NCI-H1048 (cell line): ENCODE results near the gene SMIM38.

ENCODE experiments used
- DNase-seq: peaks from one replicate; lab custom pipeline; 2025; lab: John Stamatoyannopoulos, UW

The SMIM38 gene

DNA sequence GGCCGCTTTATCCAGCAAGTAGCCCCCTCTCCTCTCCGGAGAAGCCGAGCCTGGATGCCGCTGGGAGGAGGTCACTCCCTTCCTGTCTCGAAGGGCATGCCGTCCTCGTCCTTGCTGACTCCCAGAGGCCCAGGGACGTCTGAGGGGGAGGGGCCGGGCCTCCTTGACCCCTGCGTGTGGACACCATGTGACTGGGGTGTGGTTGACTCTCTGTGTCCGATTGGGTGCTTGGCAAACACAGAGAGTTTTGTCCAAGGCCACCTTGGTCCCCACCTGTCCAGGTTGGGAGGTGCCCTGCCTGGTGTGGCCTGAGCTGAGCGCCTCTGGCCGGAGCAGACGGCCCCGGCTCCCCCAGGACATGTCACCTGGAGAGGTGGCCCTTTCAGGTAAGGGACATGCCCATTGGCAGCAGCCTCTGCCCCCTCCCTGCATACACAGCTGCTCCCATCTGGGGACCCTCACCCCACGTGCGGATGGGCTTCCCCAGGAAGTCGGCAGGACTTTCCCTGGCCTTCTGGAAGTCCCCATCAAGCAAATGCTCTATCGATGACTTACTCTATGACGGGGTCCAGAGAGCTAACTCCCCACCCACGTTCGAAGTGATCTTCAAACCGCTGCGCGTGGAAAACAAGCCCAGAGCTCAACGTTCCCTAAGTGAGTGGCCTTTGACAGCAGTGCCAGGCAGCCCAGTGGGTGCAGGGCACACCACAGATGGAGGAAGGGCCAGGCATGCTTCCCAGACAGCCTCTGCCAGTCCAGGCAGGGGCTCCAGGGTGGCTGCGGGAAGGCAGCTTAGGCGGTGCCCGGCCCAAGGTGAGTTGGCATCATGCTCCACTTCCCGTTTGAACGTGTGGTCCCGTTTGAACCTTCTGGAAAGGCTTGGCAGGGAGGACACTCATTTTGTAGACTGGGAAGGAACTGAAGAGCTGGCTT, at the start of gene SMIM38:
Gene SMIM38 (plus strand): TSS at position 634 of the 933 bp plus-strand sequence. CDS start 1,912 bp downstream, outside the sequence.
- DNase-seq: no peak

DNA sequence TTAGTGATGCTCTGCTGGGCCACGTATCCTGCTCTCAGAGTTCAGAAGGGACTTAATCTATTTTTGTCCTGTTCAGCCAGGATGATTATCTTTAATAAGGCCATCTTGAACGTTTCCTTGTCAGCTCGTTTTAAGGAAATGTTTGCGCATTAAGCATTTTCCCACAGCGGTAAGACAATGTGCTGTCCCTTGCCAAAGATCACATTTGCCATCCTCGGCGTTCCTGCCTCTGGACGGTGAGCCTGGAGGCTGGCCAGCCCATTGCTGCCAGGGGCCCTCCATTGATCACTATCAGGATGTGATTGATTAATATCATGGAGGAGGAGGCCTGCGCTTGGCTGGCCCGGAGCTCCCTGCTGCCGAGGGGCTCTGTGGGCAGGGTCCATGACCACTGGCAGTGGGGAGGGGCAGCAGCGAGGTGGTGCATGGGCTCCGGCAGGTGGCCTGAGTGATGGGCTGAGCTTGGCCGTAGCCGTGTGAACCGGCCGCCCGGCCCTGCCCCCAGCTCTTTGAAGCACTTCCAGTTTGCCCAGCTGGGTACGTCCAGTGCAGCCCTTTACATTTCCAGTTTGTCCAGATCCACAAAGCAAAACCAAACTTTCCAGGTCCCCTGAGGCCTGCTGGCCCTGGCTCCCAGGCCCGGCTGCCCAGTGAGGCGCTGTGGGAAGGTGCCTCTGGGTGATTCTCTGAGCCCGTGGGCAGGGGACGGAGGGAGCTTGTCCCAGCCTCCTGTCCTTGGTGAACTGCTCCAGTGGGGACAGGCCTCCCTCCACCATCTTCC, 49.5 kb upstream of the SMIM38 start:
- no peak for DNase-seq

GRCh38 chr11:69107413-69107812, 48.3 kb upstream of the SMIM38 start:
- no peak for DNase-seq

- no peak for DNase-seq
Observed at GRCh38 chr11:69108030-69108429, 47.7 kb upstream of the SMIM38 start.

DNA sequence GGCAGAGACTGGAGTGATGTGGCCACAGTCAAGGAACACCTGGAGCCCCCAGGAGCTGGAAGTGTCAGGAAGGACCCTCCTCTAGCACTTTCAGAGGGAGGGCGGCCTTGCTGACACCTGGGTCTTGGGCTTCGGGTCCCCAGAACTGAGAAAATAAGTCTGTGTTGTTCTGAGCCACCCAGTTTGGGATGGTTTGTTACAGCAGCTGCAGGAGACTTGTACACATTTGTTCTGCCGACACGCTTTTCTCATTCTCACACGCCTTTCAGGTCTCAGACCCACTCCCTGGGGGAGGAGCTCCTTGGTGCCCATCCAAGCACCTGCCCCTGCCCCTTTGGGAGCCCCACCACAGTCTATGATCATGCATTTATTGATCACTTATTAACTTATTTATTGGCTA, 47.2 kb upstream of the SMIM38 start:
- DNase-seq: no peak

DNA sequence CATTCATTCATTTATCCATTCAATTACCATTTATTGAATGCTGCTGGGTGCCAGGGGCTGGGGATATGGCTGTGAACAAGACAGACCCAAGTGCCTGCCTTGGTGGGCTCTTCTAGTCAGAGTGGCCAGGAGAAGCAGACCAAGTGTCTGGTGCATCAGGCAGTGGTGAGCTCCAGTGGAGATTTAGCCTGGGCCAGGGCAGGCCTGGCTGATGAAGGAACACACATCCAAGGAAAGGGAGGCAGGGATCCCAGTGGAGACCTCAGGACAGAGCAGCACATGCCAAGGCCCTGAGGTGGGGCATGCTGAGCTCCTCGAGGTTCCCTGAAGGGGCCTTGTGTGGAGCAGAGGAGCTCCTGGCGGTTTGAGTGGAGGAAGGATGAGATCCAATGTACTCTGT, 46.6 kb upstream of the SMIM38 start:
- DNase-seq: no peak

DNA sequence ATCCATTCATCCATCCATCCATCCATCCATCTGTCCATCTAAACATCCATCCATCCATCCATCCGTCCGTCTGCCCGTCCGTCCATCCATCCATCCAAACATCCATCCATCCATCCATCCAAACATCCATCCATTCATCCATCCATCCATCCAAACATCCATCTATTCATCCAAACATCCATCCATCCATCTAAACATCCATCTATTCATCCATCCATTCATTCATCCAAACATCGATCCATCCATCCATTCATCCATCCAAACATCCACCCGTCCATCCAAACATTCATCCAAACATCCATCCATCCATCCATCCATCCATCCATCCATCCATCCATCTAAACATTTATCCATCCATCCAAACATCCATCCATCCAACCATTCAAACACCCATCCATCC, 45.3 kb upstream of the SMIM38 start:
- no peak for DNase-seq

- no peak for DNase-seq
Observed at GRCh38 chr11:69111624-69112542, 43.9 kb upstream of the SMIM38 start.

DNA sequence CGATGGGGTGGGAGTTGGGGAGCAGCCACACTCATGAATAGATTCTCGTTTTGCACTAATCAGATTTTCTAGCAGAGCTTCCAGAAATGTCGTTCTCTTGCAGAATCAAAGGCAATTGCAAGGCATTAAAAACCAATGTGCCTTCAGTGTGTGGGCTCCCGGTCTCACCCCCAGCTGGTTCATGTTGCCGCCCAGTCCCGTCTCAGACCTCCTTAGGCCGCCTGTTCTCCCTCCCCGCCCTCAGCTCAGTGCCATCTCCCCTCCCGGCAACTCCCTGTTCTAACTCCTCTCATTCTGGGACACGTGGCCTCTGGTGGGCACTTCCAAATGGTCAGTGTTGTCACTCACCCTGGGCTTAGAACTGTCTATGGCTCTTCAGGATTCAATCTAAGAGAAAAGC, 42.5 kb upstream of the SMIM38 start:
- DNase-seq: no peak

DNA sequence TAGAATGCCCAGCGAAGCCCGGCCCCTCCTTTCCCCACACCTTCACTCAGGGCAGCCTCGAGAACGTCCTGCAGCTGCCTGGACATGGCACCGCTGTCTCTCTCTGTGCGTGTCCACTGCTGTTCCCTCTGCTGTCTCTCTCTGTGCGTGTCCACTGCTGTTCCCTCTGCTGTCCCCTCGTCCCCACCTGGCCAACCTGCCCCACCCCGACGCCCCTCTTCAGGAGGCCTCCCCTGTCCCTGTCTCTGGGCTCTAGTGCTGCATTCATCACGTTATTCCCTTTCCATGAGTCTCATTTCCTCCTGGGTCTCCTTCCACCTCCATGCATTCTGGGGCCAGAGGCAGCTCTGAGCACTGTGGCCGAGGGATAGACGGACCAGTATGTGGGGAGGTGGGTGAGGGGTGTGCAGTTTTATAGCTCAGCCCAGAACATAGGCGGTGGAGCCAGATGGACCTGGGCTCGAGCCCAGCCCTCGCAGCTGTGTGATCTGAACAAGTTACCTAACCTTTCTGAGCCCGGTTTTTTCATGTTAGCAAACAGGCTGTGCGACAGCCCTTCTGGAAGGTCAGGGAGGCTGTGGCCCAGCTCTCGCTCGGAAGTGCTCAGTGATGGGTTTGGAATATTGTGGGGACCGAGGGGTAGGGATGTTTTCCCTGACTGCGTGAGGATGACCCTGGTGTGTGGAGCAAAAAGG, 41.9 kb upstream of the SMIM38 start:
- DNase-seq: no peak

- no peak for DNase-seq
Observed at GRCh38 chr11:69114362-69114761, 41.4 kb upstream of the SMIM38 start.

DNA sequence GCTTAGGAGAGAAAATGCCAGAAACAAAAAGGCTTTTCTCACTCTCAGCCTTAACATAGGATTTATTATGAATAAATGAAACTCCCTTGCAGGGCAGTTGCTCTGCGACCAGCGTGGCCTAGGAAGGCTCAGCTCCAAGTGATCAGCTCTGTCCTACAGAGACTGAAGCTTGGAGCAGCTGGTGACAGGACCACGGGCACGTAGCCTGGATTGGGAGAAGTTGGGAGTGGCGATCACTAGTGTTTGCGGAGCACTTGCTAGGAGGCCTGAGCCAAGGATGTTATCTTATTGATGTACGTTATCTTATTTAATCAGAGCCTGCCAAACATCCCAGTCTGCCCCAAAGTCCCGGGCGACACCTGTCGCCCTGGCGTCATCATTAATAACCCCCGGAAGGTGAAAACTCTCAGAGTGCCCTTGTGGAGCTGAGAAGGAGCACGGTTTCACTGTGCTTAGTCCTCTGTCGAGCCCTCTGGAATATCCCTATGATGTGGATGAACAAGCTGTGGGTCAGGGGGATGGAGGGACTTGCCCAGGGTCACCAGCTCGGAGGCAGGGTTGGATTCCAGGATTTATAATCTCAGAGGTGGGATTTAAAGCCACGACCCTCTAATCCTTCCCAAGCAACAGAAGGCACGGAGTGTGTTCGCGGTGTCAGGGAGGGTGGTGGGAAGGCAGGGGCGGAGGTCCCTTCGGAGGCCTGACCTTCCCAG, 40.8 kb upstream of the SMIM38 start:
- DNase-seq: no peak

GRCh38 chr11:69115586-69116560, 39.9 kb upstream of the SMIM38 start:
- no peak for DNase-seq

DNA sequence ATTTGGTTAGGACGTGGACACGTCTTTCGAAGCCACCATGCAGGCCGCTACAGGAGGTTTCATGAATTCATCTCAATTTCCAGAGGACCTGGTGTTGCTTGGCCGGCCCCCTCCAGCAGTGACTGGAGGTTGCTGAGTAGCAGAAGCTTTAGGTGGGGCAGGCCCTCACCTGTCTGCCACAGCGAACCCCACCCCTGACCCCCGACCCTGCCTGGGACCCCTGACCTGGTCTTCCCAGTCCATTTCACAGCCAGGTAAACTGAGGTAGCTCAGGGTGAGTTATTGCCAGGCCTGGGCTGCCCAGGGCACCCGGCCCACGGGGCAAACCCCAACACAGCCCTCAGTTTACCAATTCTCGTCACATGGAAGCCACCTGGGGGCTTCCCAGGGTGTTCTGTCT, 39.1 kb upstream of the SMIM38 start:
- DNase-seq: no peak

DNA sequence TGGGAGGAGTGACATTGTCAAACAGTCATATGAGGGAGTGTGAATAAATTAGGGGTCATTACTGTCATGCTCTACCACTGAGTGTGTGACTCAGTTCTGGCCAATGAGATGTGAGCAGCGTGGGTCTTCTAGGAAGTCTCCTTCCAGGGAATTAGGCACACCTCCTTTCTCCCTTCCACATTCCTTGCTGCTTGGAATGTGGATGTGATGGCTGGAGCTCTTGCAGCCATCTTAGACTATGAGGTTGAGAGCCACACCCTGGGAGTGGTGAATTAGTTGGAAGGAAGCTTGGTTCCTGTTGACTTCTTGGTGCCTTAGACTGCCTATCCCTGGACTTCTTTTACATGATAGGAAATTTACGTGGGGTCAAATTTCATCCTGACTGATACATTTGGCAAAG, 36.5 kb upstream of the SMIM38 start:
- DNase-seq: no peak

- no peak for DNase-seq
Observed at GRCh38 chr11:69120096-69120875, 35.4 kb upstream of the SMIM38 start.

DNA sequence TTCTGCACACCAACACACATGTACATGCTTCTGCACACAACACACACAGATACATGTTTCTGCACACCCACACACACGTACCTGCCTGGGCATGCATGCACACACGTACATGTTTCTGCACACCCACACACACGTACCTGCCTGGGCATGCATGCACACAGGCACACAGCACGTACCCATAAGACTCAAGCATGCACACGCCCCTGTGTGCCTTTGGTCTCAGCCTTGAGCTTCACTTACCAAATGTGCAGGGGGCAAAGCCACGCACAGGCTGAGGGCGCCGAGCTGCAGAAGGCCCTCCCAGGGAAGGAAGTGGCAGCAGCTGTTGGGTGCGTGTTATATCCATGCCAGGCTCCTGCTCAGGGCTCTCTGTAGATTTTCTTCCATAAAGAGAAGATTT, 34.7 kb upstream of the SMIM38 start:
- no peak for DNase-seq

DNA sequence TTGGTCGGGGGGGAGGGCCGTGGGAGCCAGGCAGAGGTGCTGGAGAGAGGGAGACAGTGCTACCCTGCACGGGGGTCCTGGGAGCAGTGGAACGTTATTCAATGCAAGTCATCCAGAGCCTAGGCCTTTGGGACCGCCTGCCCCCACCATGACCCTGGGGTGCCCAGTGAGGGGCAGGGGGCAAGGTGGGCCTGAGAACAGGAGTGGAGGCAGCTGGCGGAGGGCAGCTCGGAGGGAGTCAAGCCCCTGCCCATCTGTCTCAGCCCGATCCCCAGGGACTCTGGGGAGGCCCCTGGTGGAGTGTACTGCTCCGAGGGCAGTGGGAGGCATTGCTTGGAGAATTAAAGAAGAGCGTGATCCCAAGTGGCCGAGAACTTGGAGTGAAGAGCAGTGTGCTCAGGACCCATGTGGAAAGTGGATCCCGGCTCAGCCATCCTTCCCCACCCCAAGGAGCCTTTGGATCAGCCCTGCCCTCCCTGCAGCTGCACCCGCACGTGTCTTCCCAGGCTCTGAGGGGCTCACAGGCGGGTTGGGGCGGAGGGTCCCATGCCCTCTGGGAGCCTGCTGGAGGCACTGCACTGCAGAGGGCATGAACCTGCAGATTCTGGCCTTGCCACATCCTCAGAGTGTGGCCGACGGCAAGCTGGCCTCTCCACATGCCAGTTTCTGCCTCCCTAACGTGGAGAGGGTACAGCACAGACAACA, 34.0 kb upstream of the SMIM38 start:
- DNase-seq: no peak
